H9 (cell line): ENCODE measurements around the gene TMIGD2. TPM values are rescaled to one million over a fixed set of nuclear protein-coding genes. Genes with fewer than 3 reads are reported as not detected.

Source experiments
- DNase-seq: peaks from one replicate; pipeline ENCODE4 v3.0.0-alpha.2; 2017
- H2AFZ ChIP-seq: one replicate; pipeline ENCODE4 v1.6.1; 2013; ENCODE audit warnings: mild to moderate bottlenecking, low read length, control low read depth, moderate library complexity
- H2AK5ac ChIP-seq: 2 replicates; pipeline ENCODE4 v1.6.1; 2013; ENCODE audit warnings: low read length, control low read depth, mixed read lengths; ENCODE audit not compliant: insufficient read length
- H2BK120ac ChIP-seq: one replicate; pipeline ENCODE4 v1.6.1; 2013; ENCODE audit warnings: low read depth, mild to moderate bottlenecking, low read length, control low read depth, inconsistent platforms; ENCODE audit not compliant: poor library complexity, severe bottlenecking
- H2BK12ac ChIP-seq: 2 replicates; pipeline ENCODE4 v1.6.1; 2013; ENCODE audit warnings: low read length, control low read depth, mixed read lengths, low read depth; ENCODE audit not compliant: insufficient read length
- H2BK15ac ChIP-seq: 2 replicates; pipeline ENCODE4 v1.6.1; 2013; ENCODE audit warnings: low read depth, low read length, control low read depth
- H2BK20ac ChIP-seq: one replicate; pipeline ENCODE4 v1.6.1; 2013; ENCODE audit warnings: low read depth, mild to moderate bottlenecking, low read length, control low read depth, inconsistent platforms; ENCODE audit not compliant: poor library complexity, severe bottlenecking
- H2BK5ac ChIP-seq: 2 replicates; pipeline ENCODE4 v1.6.1; 2013; ENCODE audit warnings: low read length, control low read depth, mixed read lengths; ENCODE audit not compliant: insufficient read length
- H3K14ac ChIP-seq: 2 replicates; pipeline ENCODE4 v1.6.1; 2013; ENCODE audit warnings: low read length, control low read depth; ENCODE audit not compliant: insufficient read depth
- H3K18ac ChIP-seq: 2 replicates; pipeline ENCODE4 v1.6.1; 2013; ENCODE audit warnings: low read depth, mild to moderate bottlenecking, mixed read lengths, low read length, control low read depth; ENCODE audit not compliant: insufficient read length
- H3K23ac ChIP-seq: 2 replicates; pipeline ENCODE4 v1.6.1; 2013; ENCODE audit warnings: low read length, control low read depth, mixed read lengths, low read depth; ENCODE audit not compliant: insufficient read length
- H3K23me2 ChIP-seq: 2 replicates; pipeline ENCODE4 v1.6.1; 2013; ENCODE audit warnings: low read depth, mild to moderate bottlenecking, mixed read lengths, low read length, control low read depth; ENCODE audit not compliant: insufficient read length, poor library complexity, severe bottlenecking
- H3K27ac ChIP-seq: 2 replicates; pipeline ENCODE4 v1.5.1; 2013; ENCODE audit warnings: low read length, control low read depth, mixed read lengths, low read depth; ENCODE audit not compliant: insufficient read length
- H3K27me3 ChIP-seq: 2 replicates; pipeline ENCODE4 v1.6.1; 2013; ENCODE audit warnings: low read length, control low read depth, inconsistent platforms; ENCODE audit not compliant: insufficient read depth
- H3K4ac ChIP-seq: 2 replicates; pipeline ENCODE4 v1.6.1; 2013; ENCODE audit warnings: low read depth, mild to moderate bottlenecking, control low read depth, inconsistent platforms, low read length, moderate library complexity
- H3K4me1 ChIP-seq: 2 replicates; pipeline ENCODE4 v1.6.1; 2013; ENCODE audit warnings: low read length, control low read depth, inconsistent platforms; ENCODE audit not compliant: insufficient read depth
- H3K4me2 ChIP-seq: 2 replicates; pipeline ENCODE4 v1.6.1; 2013; ENCODE audit warnings: low read length, control low read depth, mixed read lengths; ENCODE audit not compliant: insufficient read length, insufficient read depth
- H3K56ac ChIP-seq: 2 replicates; pipeline ENCODE4 v1.6.1; 2013; ENCODE audit warnings: low read depth, mild to moderate bottlenecking, mixed read lengths, low read length, control low read depth; ENCODE audit not compliant: insufficient read length
- H3K79me1 ChIP-seq: 2 replicates; pipeline ENCODE4 v1.6.1; 2013; ENCODE audit warnings: low read depth, mild to moderate bottlenecking, moderate library complexity, low read length, control low read depth, inconsistent platforms; ENCODE audit not compliant: insufficient read depth, poor library complexity, severe bottlenecking
- H3K79me2 ChIP-seq: 2 replicates; pipeline ENCODE4 v1.6.1; 2013; ENCODE audit warnings: low read length, control low read depth, inconsistent platforms; ENCODE audit not compliant: insufficient read depth
- H3K9ac ChIP-seq: 2 replicates; pipeline ENCODE4 v1.6.1; 2013; ENCODE audit warnings: low read length, control low read depth, mixed read lengths; ENCODE audit not compliant: insufficient read length; ENCODE audit errors: extremely low read depth
- H3K9me3 ChIP-seq: one replicate; pipeline ENCODE4 v1.6.1; 2013; ENCODE audit warnings: low read depth, low read length, inconsistent platforms; ENCODE audit not compliant: control insufficient read depth
- H3T11ph ChIP-seq: one replicate; pipeline ENCODE4 v1.6.1; 2013; ENCODE audit warnings: mild to moderate bottlenecking, low read length, control low read depth, inconsistent platforms
- H4K20me1 ChIP-seq: one replicate; pipeline ENCODE4 v1.6.1; 2013; ENCODE audit not compliant: control insufficient read depth, insufficient read length, insufficient read depth
- H4K5ac ChIP-seq: 2 replicates; pipeline ENCODE4 v1.6.1; 2013; ENCODE audit warnings: low read depth, mild to moderate bottlenecking, mixed read lengths, low read length, control low read depth; ENCODE audit not compliant: insufficient read length
- H4K8ac ChIP-seq: replicated peaks from 2 replicates; pipeline ENCODE4 v1.6.1; 2013; ENCODE audit warnings: low read length, control low read depth, mixed read lengths, low read depth; ENCODE audit not compliant: insufficient read length
- H4K91ac ChIP-seq: 2 replicates; pipeline ENCODE4 v1.6.1; 2013; ENCODE audit warnings: low read depth, mild to moderate bottlenecking, moderate library complexity, mixed read lengths, low read length, control low read depth; ENCODE audit not compliant: insufficient read length
- H3K27ac Mint-ChIP-seq, 3 experiments: 2 replicates in 2 of 3; 3 replicates in 1 of 3; pipeline ENCODE4 v1.8.0; 2020 to 2021; ENCODE audit warnings: mixed read lengths in 3 of 3, mild to moderate bottlenecking in 1 of 3, moderate library complexity in 1 of 3
- H3K27me3 Mint-ChIP-seq: 2 replicates; pipeline ENCODE4 v1.8.0; 2021; ENCODE audit warnings: low read depth, mild to moderate bottlenecking, moderate library complexity, mixed read lengths
- H3K36me3 Mint-ChIP-seq, 3 experiments: 2 replicates in 2 of 3; 3 replicates in 1 of 3; pipeline ENCODE4 v1.8.0; 2020 to 2021; ENCODE audit warnings: low read depth in 3 of 3, mixed read lengths in 3 of 3; ENCODE audit not compliant: insufficient read depth in 1 of 3
- H3K4me1 Mint-ChIP-seq, 2 experiments: 2 replicates each; pipeline ENCODE4 v1.8.0; 2020; ENCODE audit warnings: mixed read lengths in 2 of 2
- H3K4me3 Mint-ChIP-seq, 2 experiments: 2 replicates in 1 of 2; 3 replicates in 1 of 2; pipeline ENCODE4 v1.8.0; 2020 to 2021; ENCODE audit warnings: mild to moderate bottlenecking in 2 of 2, mixed read lengths in 2 of 2, moderate library complexity in 1 of 2
- H3K9me3 Mint-ChIP-seq, 2 experiments: 2 replicates in 1 of 2; 3 replicates in 1 of 2; pipeline ENCODE4 v1.8.0; 2020; ENCODE audit warnings: mild to moderate bottlenecking in 2 of 2, mixed read lengths in 2 of 2, moderate library complexity in 1 of 2
- WGBS: extraction: QIAGEN DNeasy Blood & Tissue Kit; methylation state at CpG from one replicate; pipeline ENCODE4 v1.1.7; 2013; ENCODE audit warnings: missing lambda C conversion rate, low lambda C conversion rate, mixed read lengths; ENCODE audit not compliant: insufficient read length; ENCODE audit errors: extremely low coverage; 5-methylcytosine and 5-hydroxymethylcytosine counted together
- total RNA-seq: library from RNA; stranded (reverse); gene quantifications from 2 replicates; pipeline ENCODE4 v1.2.1, GENCODE V29; 2021
- TF ChIP-seq, protein P1 (sequence below): fragments of 200-600 bp; sonication (generic); conservative IDR thresholded peaks from 3 replicates; pipeline ENCODE4 v1.8.0; 2021; ENCODE audit warnings: antibody characterized with exemption, mild to moderate bottlenecking

TMIGD2 gene
- total RNA-seq, 1 experiment from 2014 or later: 0.26 TPM

DNA sequence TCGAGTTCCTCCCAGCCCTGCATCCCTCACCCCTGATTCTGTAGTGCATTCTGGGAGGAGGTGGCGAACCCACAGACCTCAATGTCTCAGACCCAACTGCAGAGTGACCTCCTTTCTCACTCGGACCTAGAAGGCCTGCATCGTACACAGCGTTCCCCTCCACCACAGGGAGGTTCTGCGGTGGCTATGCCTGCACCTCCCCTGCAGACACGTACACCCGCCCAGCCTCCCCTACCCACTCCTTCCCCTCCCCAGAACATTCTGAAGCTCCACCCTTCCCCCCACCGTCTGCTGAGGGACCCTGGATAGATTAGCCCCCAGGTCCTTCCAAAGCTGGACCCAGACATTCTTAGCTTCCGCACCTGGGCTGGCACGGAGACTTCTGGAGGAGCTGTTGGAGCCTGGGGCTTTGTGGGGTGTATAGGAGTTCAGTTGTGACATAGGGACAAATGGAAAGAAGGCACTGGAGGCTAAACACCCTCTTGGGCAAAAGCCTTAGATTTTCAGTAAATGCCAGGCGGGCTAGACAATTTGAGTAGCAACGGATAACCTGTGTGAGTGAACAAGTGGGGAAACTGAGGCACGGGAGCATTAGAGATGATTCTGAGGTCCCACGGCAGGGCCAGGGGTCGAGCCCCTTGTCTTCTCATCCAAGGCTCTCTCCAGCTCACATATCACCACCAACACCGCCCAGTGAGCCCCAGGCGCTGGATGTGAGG lies 1.8 kb upstream of the TMIGD2 start:
- H3K4me1 ChIP-seq: no peaks in the 10 kb centered on the region
- H3K56ac ChIP-seq: no peak overlapping the region
- H2AK5ac ChIP-seq: no peak overlapping the region
- H4K8ac ChIP-seq: no peak overlapping the region
- H3K14ac ChIP-seq: no peak overlapping the region
- no peak overlapping the region for H3T11ph ChIP-seq
- no peak overlapping the region for H2BK5ac ChIP-seq
- H3K9me3 ChIP-seq: no peaks in the 10 kb centered on the region
- H3K4me3 Mint-ChIP-seq: peak overlapping the region; percentile 48 to 77
- no peaks in the 10 kb centered on the region for H3K27me3 ChIP-seq
- no peak overlapping the region for H3K9ac ChIP-seq
- no peak overlapping the region for H3K18ac ChIP-seq
- H3K9me3 Mint-ChIP-seq: no peaks in the 10 kb centered on the region; a peak in 2 of 5 replicates
- H3K4me1 Mint-ChIP-seq: peaks cover 10 to 20% of the 10 kb centered on the region in 2 experiments
- H4K5ac ChIP-seq: no peak overlapping the region
- peaks cover 10% of the 10 kb centered on the region for H3K27me3 Mint-ChIP-seq
- H3K23me2 ChIP-seq: no peaks in the 10 kb centered on the region
- WGBS: no CpG with 5 or more reads among the region's 18 CpGs
- TF ChIP-seq, protein P1, sequence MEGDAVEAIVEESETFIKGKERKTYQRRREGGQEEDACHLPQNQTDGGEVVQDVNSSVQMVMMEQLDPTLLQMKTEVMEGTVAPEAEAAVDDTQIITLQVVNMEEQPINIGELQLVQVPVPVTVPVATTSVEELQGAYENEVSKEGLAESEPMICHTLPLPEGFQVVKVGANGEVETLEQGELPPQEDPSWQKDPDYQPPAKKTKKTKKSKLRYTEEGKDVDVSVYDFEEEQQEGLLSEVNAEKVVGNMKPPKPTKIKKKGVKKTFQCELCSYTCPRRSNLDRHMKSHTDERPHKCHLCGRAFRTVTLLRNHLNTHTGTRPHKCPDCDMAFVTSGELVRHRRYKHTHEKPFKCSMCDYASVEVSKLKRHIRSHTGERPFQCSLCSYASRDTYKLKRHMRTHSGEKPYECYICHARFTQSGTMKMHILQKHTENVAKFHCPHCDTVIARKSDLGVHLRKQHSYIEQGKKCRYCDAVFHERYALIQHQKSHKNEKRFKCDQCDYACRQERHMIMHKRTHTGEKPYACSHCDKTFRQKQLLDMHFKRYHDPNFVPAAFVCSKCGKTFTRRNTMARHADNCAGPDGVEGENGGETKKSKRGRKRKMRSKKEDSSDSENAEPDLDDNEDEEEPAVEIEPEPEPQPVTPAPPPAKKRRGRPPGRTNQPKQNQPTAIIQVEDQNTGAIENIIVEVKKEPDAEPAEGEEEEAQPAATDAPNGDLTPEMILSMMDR: no peak
- H2BK20ac ChIP-seq: no peak overlapping the region
- no peaks in the 10 kb centered on the region for H4K20me1 ChIP-seq
- no peak overlapping the region for H3K4me2 ChIP-seq
- no peak overlapping the region; a peak in 1 of 7 replicates for H3K27ac Mint-ChIP-seq
- no peak overlapping the region for H2BK12ac ChIP-seq
- no peak overlapping the region for H3K27ac ChIP-seq
- peaks cover 10 to 31% (median 23%) of the 10 kb centered on the region in 3 experiments; a peak in 6 of 7 replicates for H3K36me3 Mint-ChIP-seq
- no peak overlapping the region for H2AFZ ChIP-seq
- no peak overlapping the region for H3K4ac ChIP-seq
- H3K79me2 ChIP-seq: no peaks in the 10 kb centered on the region
- DNase-seq: no peak
- no peaks in the 10 kb centered on the region for H3K79me1 ChIP-seq
- no peak overlapping the region for H3K23ac ChIP-seq
- no peak overlapping the region for H4K91ac ChIP-seq
- no peak overlapping the region for H2BK120ac ChIP-seq
- no peak overlapping the region for H2BK15ac ChIP-seq
